Parathyroid adenoma (tissue), 2 donors: ENCODE results near the gene TYMP.

ENCODE experiments used
- H2AFZ ChIP-seq: fragments of 300-600 bp; sonication (generic); one replicate; pipeline ENCODE4 v1.7.0; 2017; ENCODE audit warnings: antibody characterized with exemption, mild to moderate bottlenecking
- H3K27ac ChIP-seq: fragments of 300-600 bp; sonication (generic); one replicate; pipeline ENCODE4 v1.7.0; 2017
- H3K27me3 ChIP-seq: fragments of 300-600 bp; sonication (generic); one replicate; pipeline ENCODE4 v1.7.0; 2017; ENCODE audit warnings: low read length; ENCODE audit not compliant: control insufficient read depth, insufficient read depth
- H3K36me3 ChIP-seq: fragments of 300-600 bp; sonication (generic); one replicate; pipeline ENCODE4 v1.7.0; 2017; ENCODE audit warnings: low read length; ENCODE audit not compliant: control insufficient read depth, insufficient read depth
- H3K4me1 ChIP-seq: fragments of 300-600 bp; sonication (generic); one replicate; pipeline ENCODE4 v1.7.0; 2017; ENCODE audit warnings: control low read depth
- H3K4me2 ChIP-seq: fragments of 300-600 bp; sonication (generic); one replicate; pipeline ENCODE4 v1.7.0; 2017; ENCODE audit warnings: low read length
- H3K4me3 ChIP-seq: fragments of 300-600 bp; sonication (generic); one replicate; pipeline ENCODE4 v1.7.0; 2017; ENCODE audit warnings: low read depth, low read length
- H3K79me2 ChIP-seq: fragments of 300-600 bp; sonication (generic); one replicate; pipeline ENCODE4 v1.7.0; 2017; ENCODE audit warnings: control low read depth
- H3K9ac ChIP-seq: fragments of 300-600 bp; sonication (generic); one replicate; pipeline ENCODE4 v1.7.0; 2017; ENCODE audit warnings: mild to moderate bottlenecking
- H3K9me3 ChIP-seq: fragments of 300-600 bp; sonication (generic); one replicate; pipeline ENCODE4 v1.7.0; 2017; ENCODE audit warnings: low read length; ENCODE audit not compliant: control insufficient read depth
- TF ChIP-seq, protein P1 (sequence below): fragments of 300-600 bp; sonication (generic); IDR thresholded peaks from one replicate; pipeline ENCODE4 v1.7.0; 2017; ENCODE audit warnings: antibody characterized with exemption, mild to moderate bottlenecking
- donor health status: primary hyperparathyroidism.

The TYMP gene

GRCh38 chr22:50526834-50527801, 2.7 kb downstream of the TYMP start:
- peaks cover 4% of the 10 kb centered on the region for H3K4me1 ChIP-seq
- H3K27ac ChIP-seq = peak overlapping the region; percentile 95
- H3K4me3 ChIP-seq = peak overlapping the region; percentile 81

DNA sequence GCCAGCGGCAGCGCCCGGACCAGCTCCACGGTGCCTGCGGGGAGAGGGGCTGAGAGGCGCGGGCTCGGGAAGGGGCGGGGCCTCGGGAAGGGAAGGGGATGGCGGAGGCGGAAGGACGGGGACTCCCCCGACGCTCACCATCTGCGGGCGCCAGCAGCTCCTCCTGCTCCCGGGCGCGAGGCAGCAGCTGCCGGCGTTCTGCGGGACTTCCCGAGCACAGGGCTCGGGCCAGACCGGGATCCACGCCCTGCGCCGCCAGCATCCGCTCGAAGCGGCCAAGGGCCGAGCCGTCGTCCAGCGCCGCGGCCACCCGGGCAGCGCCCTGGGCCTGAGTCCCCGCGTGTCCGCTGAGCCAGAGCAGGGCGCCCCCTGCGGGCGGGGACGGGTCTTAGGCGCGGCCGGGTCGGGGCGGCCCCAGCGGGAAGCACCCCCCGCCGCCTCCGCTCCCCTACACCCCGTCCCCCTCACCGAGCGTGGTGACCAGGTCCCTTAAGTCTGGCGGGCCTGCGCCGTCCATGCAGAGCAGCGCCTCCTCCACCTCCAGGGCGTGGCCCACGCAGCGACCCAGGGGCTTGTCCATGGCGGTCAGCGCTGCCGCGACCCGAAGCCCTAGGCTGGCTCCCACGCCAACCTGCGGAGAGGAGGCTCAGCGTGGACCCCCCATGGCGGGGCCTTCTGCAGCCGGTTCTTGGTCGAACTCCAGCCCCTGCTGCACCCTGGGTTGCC, 3.5 kb downstream of the TYMP start:
- H3K4me1 ChIP-seq = peaks cover 4% of the 10 kb centered on the region
- no peaks in the 10 kb centered on the region for H3K36me3 ChIP-seq
- no peaks in the 10 kb centered on the region for H3K79me2 ChIP-seq
- peak overlapping the region; percentile 95 for H3K27ac ChIP-seq
- peak overlapping the region; percentile 74 for H2AFZ ChIP-seq
- H3K4me3 ChIP-seq = peak overlapping the region; percentile 81
- TF ChIP-seq, protein P1, sequence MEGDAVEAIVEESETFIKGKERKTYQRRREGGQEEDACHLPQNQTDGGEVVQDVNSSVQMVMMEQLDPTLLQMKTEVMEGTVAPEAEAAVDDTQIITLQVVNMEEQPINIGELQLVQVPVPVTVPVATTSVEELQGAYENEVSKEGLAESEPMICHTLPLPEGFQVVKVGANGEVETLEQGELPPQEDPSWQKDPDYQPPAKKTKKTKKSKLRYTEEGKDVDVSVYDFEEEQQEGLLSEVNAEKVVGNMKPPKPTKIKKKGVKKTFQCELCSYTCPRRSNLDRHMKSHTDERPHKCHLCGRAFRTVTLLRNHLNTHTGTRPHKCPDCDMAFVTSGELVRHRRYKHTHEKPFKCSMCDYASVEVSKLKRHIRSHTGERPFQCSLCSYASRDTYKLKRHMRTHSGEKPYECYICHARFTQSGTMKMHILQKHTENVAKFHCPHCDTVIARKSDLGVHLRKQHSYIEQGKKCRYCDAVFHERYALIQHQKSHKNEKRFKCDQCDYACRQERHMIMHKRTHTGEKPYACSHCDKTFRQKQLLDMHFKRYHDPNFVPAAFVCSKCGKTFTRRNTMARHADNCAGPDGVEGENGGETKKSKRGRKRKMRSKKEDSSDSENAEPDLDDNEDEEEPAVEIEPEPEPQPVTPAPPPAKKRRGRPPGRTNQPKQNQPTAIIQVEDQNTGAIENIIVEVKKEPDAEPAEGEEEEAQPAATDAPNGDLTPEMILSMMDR = peak; percentile 43
- H3K9ac ChIP-seq = no peak overlapping the region
- H3K9me3 ChIP-seq = no peaks in the 10 kb centered on the region
- H3K4me2 ChIP-seq = peak overlapping the region; percentile 95
- no peaks in the 10 kb centered on the region for H3K27me3 ChIP-seq

More at GRCh38 chr22:50526834-50527801, 2.7 kb downstream of the TYMP start:
- H3K4me2 ChIP-seq = peak overlapping the region; percentile 95
- H3K9me3 ChIP-seq = no peaks in the 10 kb centered on the region
- no peaks in the 10 kb centered on the region for H3K27me3 ChIP-seq
- H3K9ac ChIP-seq = no peak overlapping the region
- no peaks in the 10 kb centered on the region for H3K79me2 ChIP-seq
- TF ChIP-seq, protein P1 = no peak
- no peaks in the 10 kb centered on the region for H3K36me3 ChIP-seq
- peak overlapping the region; percentile 74 for H2AFZ ChIP-seq

GRCh38 chr22:50525858-50526107, 4.0 kb downstream of the TYMP start:
- H3K4me1 ChIP-seq = peaks cover 4% of the 10 kb centered on the region
- no peaks in the 10 kb centered on the region for H3K36me3 ChIP-seq

GRCh38 chr22:50525104-50525857, 4.5 kb downstream of the TYMP start, which contains the start of gene SCO2:
TSS of gene SCO2 (minus strand) at chr22:50525598. CDS start at chr22:50524411, 1,187 bp downstream.
- Histone ChIP-seq H3K9ac (no peak within 1 kb of the TSS), H3K79me2 (no peaks in the 10 kb centered on the region), H3K27me3 (no peaks in the 10 kb centered on the region), H2AFZ (peak within 1 kb of the TSS; percentile 74), H3K27ac (peak within 1 kb of the TSS; percentile 95), H3K36me3 (no peaks in the 10 kb centered on the region), H3K4me2 (peak within 1 kb of the TSS; percentile 95), H3K4me3 (peak within 1 kb of the TSS; percentile 81), H3K4me1 (peaks cover 4% of the 10 kb centered on the region), H3K9me3 (no peaks in the 10 kb centered on the region)
- TF ChIP-seq, protein P1 = peak; percentile 26

More at GRCh38 chr22:50525858-50526107, 4.0 kb downstream of the TYMP start:
- H3K9ac ChIP-seq = no peak overlapping the region
- H3K27me3 ChIP-seq = no peaks in the 10 kb centered on the region
- peak overlapping the region; percentile 95 for H3K4me2 ChIP-seq
- TF ChIP-seq, protein P1 = no peak
- peak overlapping the region; percentile 81 for H3K4me3 ChIP-seq
- H3K9me3 ChIP-seq = no peaks in the 10 kb centered on the region
- H3K27ac ChIP-seq = peak overlapping the region; percentile 95
- no peaks in the 10 kb centered on the region for H3K79me2 ChIP-seq
- peak overlapping the region; percentile 74 for H2AFZ ChIP-seq
